HEK293 (cell line): Measurements from ENCODE around the gene DSN1.

Source experiments
- CTCF ChIP-seq: fragments of 450-650 bp; formaldehyde crosslinking; IDR thresholded peaks from 2 replicates; pipeline ENCODE4 v1.5.1; 2016; ENCODE audit warnings: missing biosample characterization, missing genetic modification characterization
- IKZF3 ChIP-seq: fragments of 450-650 bp; IDR thresholded peaks from 2 replicates; pipeline ENCODE4 v1.5.0; 2018; ENCODE audit warnings: missing biosample characterization, mild to moderate bottlenecking, missing genetic modification characterization, moderate library complexity
- PBX3 ChIP-seq: sonication (generic); formaldehyde crosslinking; IDR thresholded peaks from 2 replicates; pipeline ENCODE4 v1.8.1; 2022; ENCODE audit warnings: mild to moderate bottlenecking, moderate library complexity, missing genetic modification reagents
- PRDM10 ChIP-seq: fragments of 450-650 bp; formaldehyde crosslinking; IDR thresholded peaks from 2 replicates; pipeline ENCODE4 v1.5.1; 2016; ENCODE audit warnings: missing biosample characterization, missing genetic modification characterization
- REST ChIP-seq: fragments of 450-650 bp; formaldehyde crosslinking; IDR thresholded peaks from 2 replicates; pipeline ENCODE4 v1.5.1; 2016; ENCODE audit warnings: missing biosample characterization, missing genetic modification characterization
- YY1 ChIP-seq: fragments of 450-650 bp; formaldehyde crosslinking; IDR thresholded peaks from 2 replicates; pipeline ENCODE4 v1.5.1; 2018; ENCODE audit warnings: missing biosample characterization, missing genetic modification characterization
- ZBTB44 ChIP-seq: fragments of 450-650 bp; IDR thresholded peaks from 2 replicates; pipeline ENCODE4 v1.5.1; 2018; ENCODE audit warnings: missing biosample characterization, mild to moderate bottlenecking, missing genetic modification characterization
- ZNF121 ChIP-seq: fragments of 450-650 bp; formaldehyde crosslinking; IDR thresholded peaks from 2 replicates; pipeline ENCODE4 v1.5.1; 2016; ENCODE audit warnings: missing biosample characterization, missing genetic modification characterization
- ZNF23 ChIP-seq: fragments of 450-650 bp; formaldehyde crosslinking; IDR thresholded peaks from 2 replicates; pipeline ENCODE4 v1.5.1; 2016; ENCODE audit warnings: missing biosample characterization, missing genetic modification characterization, borderline replicate concordance
- ZNF513 ChIP-seq: fragments of 450-650 bp; IDR thresholded peaks from 2 replicates; pipeline ENCODE4 v1.5.1; 2018; ENCODE audit warnings: missing biosample characterization, missing genetic modification characterization
- ZNF521 ChIP-seq: fragments of 450-650 bp; formaldehyde crosslinking; IDR thresholded peaks from 2 replicates; pipeline ENCODE4 v1.5.1; 2017; ENCODE audit warnings: missing biosample characterization, mild to moderate bottlenecking, missing genetic modification characterization
- ZNF596 ChIP-seq: fragments of 450-650 bp; IDR thresholded peaks from 2 replicates; pipeline ENCODE4 v1.5.0; 2018; ENCODE audit warnings: missing biosample characterization, mild to moderate bottlenecking, missing genetic modification characterization, moderate library complexity

- TF ChIP-seq YY1 (tag by site-specific recombination) (no peak), ZNF596 (tag by site-specific recombination) (no peak), CTCF (tag by site-specific recombination) (no peak), REST (tag by site-specific recombination) (no peak), PRDM10 (no peak), ZBTB44 (tag by site-specific recombination) (no peak), IKZF3 (no peak), ZNF121 (tag by site-specific recombination) (no peak), PBX3 (CRISPR knock-in tag) (no peak), ZNF521 (no peak), ZNF23 (no peak), ZNF513 (tag by site-specific recombination) (no peak)
These were observed 64.4 kb downstream of the DSN1 start for GRCh38 chr20:36709126-36709525.
